Panc1 (cell line): ENCODE measurements around the gene CALCA.

Experiments used
- POLR2AphosphoS5 ChIP-seq: IDR thresholded peaks from 2 replicates; pipeline ENCODE4 v1.6.1; 2012; ENCODE audit warnings: mild to moderate bottlenecking, low read depth, low read length, moderate library complexity
- TCF7L2 ChIP-seq: IDR thresholded peaks from 2 replicates; pipeline ENCODE4 v1.6.1; 2011; ENCODE audit warnings: mild to moderate bottlenecking, low read depth, low read length, inconsistent platforms
- TF ChIP-seq, protein P1 (sequence below): fragments of 450-650 bp; IDR thresholded peaks from 2 replicates; pipeline ENCODE4 v1.5.1; 2017; ENCODE audit warnings: mild to moderate bottlenecking
- TF ChIP-seq, protein P2 (sequence below), 2 experiments: IDR thresholded peaks; 2 replicates each; pipeline ENCODE4 v1.6.1; 2011 to 2012; ENCODE audit warnings: low read depth in 2 of 2, control low read depth in 1 of 2, low read length in 1 of 2, mild to moderate bottlenecking in 1 of 2, moderate library complexity in 1 of 2; ENCODE audit not compliant: insufficient read depth in 1 of 2

DNA sequence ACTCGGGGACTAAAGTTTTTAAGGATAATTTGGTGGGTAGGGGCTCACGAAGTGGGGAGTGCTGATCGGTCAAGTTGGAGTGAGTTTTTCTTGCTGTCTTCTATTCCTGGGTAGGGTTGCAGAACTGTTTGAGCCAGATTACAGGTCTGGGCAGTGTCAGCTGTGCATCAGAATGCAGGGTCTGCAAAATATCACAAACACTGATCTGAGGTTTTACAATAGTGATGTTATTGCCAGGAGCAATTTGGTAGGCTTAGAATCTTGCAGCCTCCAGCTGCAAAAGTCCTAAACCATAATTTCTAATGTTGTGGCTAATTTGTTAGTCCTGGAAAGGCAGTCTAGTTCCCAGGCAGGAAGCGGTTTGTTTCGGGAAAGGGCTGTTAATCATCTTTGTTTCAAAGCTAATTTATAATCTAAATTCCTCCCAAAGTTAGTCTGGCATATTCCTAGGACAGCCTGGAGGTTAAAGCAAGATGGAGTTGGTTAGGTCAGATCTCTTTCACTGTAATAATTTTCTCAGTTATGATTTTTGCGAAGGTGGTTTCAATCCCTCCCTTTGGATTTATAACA lies 39.7 kb upstream of the CALCA start:
- TF ChIP-seq, protein P1, sequence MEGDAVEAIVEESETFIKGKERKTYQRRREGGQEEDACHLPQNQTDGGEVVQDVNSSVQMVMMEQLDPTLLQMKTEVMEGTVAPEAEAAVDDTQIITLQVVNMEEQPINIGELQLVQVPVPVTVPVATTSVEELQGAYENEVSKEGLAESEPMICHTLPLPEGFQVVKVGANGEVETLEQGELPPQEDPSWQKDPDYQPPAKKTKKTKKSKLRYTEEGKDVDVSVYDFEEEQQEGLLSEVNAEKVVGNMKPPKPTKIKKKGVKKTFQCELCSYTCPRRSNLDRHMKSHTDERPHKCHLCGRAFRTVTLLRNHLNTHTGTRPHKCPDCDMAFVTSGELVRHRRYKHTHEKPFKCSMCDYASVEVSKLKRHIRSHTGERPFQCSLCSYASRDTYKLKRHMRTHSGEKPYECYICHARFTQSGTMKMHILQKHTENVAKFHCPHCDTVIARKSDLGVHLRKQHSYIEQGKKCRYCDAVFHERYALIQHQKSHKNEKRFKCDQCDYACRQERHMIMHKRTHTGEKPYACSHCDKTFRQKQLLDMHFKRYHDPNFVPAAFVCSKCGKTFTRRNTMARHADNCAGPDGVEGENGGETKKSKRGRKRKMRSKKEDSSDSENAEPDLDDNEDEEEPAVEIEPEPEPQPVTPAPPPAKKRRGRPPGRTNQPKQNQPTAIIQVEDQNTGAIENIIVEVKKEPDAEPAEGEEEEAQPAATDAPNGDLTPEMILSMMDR: no peak
- TF ChIP-seq, protein P2, sequence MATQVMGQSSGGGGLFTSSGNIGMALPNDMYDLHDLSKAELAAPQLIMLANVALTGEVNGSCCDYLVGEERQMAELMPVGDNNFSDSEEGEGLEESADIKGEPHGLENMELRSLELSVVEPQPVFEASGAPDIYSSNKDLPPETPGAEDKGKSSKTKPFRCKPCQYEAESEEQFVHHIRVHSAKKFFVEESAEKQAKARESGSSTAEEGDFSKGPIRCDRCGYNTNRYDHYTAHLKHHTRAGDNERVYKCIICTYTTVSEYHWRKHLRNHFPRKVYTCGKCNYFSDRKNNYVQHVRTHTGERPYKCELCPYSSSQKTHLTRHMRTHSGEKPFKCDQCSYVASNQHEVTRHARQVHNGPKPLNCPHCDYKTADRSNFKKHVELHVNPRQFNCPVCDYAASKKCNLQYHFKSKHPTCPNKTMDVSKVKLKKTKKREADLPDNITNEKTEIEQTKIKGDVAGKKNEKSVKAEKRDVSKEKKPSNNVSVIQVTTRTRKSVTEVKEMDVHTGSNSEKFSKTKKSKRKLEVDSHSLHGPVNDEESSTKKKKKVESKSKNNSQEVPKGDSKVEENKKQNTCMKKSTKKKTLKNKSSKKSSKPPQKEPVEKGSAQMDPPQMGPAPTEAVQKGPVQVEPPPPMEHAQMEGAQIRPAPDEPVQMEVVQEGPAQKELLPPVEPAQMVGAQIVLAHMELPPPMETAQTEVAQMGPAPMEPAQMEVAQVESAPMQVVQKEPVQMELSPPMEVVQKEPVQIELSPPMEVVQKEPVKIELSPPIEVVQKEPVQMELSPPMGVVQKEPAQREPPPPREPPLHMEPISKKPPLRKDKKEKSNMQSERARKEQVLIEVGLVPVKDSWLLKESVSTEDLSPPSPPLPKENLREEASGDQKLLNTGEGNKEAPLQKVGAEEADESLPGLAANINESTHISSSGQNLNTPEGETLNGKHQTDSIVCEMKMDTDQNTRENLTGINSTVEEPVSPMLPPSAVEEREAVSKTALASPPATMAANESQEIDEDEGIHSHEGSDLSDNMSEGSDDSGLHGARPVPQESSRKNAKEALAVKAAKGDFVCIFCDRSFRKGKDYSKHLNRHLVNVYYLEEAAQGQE (IDR thresholded peaks at IDR 0.05; ENCODE audit: insufficient read depth in 1 of 2, low read depth in 2 of 2, low read length in 1 of 2): no peak
- TF ChIP-seq POLR2AphosphoS5 (no peak), TCF7L2 (no peak)
